GM18951 (cell line): ENCODE measurements around the gene OR8D1.
"Not testable (repeated sequence)": the region's sequence is repeated elsewhere in the genome, so short reads cannot be mapped to it uniquely, and the experiment has no call there.

ENCODE experiments used
- POLR2A ChIP-seq: IDR thresholded peaks from 4 replicates; pipeline ENCODE4 v1.6.1; 2011; ENCODE audit warnings: mild to moderate bottlenecking; ENCODE audit not compliant: insufficient read length, insufficient read depth; ENCODE audit errors: extremely low read depth
- in situ Hi-C: fragments of 300-500 bp; cut with MboI; formaldehyde crosslinking; loops from one replicate; pipeline ENCODE4 v1.12.0; 2022; ENCODE audit warnings: low sequenced_read_pairs, mixed read lengths, inconsistent platforms; ENCODE audit not compliant: unreplicated experiment

The OR8D1 gene

DNA sequence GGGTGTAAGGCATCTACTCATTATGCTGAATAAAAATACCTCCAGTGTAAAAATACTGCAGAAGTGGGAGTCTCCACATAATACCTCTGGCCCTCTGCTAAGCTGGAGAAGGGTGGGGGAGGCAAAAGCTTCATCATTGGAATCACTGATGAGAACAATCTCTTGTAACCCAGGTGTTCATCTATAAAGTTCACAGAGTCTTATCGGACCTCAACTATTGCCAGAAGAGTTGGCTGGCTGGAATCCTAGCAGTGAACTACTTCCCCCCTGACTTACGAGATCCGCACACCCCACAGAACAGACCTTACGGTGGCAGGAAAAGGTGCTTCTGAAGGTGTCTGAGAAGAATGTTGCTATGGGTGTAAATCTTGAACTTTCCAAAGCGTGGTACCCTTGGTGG lies 2.5 kb downstream of the OR8D1 start:
- in situ Hi-C loops = no loop called here

GRCh38 chr11:124310721-124311120 lies 3.0 kb downstream of the OR8D1 start:
- in situ Hi-C loops = no loop called here
- no peak for TF ChIP-seq POLR2A

More for the DNA sequence above, 2.5 kb downstream of the OR8D1 start:
- TF ChIP-seq POLR2A = no peak

DNA sequence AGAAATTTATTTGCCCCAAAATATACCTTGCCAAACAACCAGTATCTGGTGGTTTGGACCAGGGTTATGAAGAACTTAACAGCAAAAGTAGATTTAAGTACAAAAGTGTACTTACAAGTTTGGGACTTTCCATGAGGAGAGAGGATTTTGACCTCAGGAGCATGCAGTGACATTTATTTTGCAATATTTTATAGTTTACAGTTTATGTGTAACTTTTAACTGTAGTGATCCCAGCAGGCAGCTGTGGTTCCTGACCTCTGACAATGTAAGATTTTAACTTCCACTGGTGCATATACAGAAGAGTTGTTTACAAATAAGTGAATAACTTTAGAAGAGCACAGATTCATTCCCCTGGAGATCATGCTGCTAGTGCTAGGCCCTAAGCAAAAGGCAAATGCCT lies 6.7 kb downstream of the OR8D1 start:
- in situ Hi-C loops = no loop called here
- no peak for TF ChIP-seq POLR2A

- in situ Hi-C loops = no loop called here
- no peak for TF ChIP-seq POLR2A
Measured at GRCh38 chr11:124302347-124303125, 11.2 kb downstream of the OR8D1 start.

GRCh38 chr11:124301548-124301947 lies 12.2 kb downstream of the OR8D1 start:
- in situ Hi-C loops = no loop called here
- no peak for TF ChIP-seq POLR2A

GRCh38 chr11:124297921-124298320 lies 15.8 kb downstream of the OR8D1 start:
- TF ChIP-seq POLR2A = no peak
- in situ Hi-C loops = no loop called here

- in situ Hi-C loops = no loop called here
- no peak for TF ChIP-seq POLR2A
Measured at GRCh38 chr11:124296016-124296415, 17.7 kb downstream of the OR8D1 start.

DNA sequence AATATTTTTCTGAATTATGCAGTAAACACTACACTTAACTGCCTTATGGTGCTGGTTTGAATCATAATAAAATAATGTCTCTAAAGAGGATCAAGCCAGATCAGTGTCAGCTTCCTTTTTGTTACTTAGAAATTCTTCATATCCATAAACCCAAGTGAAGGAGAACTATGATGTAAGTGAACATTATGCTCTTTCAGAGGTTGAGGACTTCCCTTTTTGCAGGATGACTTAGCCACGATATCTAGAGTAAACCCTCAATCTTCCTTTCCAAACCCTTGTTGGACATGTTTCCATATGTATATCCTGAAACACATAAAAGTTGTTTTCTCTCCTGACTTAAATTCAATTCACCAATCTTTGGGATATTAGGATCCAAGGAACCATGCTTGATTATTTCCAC lies 19.1 kb downstream of the OR8D1 start:
- no peak for TF ChIP-seq POLR2A
- in situ Hi-C loops = no loop called here

DNA sequence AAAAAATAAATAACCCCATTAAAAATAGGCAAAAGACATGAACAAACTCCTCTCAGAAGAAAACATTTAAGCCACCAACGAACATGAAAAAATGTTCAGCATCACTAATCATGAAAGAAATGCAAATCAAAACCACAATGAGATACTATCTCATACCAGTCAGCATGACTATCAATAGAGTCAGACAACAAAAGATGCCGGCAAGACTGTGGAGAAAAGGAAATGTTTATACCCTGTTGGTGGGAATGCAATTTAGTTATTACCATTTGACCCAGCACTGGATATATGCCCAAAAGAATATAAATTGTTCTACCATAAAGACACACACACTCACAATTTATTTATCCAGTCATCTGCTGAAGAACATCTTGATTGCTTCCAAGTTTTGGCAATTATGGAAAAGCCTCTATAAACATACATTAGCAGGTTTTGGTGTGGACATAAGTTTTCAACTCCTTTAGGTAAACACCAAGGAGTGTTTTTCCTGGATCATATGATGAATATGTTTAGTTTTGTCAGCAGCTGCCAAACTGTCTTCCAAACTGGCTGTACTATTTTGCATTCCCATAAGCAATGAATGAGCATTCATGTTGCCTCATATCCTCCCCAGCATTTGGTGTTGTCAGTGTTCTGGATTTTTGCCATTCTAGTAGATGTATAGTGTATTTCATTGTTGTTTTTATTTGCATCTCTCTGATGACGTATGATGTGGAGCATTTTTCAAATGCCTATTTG lies 28.0 kb downstream of the OR8D1 start:
- in situ Hi-C loops = no loop called here
- TF ChIP-seq POLR2A = no peak

DNA sequence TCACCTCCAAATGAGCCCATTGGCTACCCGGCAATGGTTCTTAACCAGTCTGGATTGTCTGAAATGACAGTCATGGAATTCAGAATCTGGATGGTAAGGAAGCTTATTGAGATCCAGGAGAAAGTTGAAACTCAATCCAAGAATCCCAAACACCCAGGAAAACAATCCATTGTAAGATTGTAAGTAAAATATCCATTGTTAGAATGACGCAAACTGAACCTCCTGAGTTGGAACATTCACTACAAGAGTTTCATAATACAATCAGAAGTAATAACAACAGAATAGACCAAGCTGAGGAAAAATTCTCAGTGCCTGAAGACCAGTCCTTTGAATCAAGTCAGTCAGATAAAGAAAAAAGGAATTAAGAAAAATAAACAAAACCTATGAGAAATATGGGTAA lies 35.5 kb downstream of the OR8D1 start:
- in situ Hi-C loops = no loop called here
- TF ChIP-seq POLR2A = no peak

- TF ChIP-seq POLR2A = no peak
- in situ Hi-C loops = no loop called here
Measured at GRCh38 chr11:124277804-124278203, 35.9 kb downstream of the OR8D1 start.

- no peak for TF ChIP-seq POLR2A
- in situ Hi-C loops = no loop called here
Measured at GRCh38 chr11:124277207-124277606, 36.5 kb downstream of the OR8D1 start.

GRCh38 chr11:124276081-124276480 lies 37.7 kb downstream of the OR8D1 start:
- TF ChIP-seq POLR2A = no peak
- in situ Hi-C loops = no loop called here

GRCh38 chr11:124274000-124274399 lies 39.7 kb downstream of the OR8D1 start:
- TF ChIP-seq POLR2A = no peak
- in situ Hi-C loops = no loop called here

DNA sequence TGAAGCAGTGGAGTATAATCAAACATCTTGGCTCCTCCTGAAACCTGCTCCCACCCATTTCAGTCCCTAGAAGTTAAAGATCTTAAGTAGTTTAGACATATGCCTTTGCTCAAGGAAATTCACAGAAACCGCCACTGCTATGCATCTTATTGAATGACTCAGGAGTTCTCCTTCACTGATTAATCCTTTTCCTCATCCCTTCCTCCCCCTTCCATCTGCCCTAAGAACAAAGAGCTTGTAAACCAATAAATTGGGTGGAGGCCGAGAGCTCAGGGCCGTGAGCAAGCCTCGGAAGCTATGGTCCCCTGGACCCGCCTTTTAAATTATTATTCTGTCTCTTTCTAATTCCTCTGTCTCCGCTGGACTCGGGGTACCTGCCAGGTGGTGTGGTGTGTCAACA lies 42.9 kb downstream of the OR8D1 start:
- in situ Hi-C loops = not testable (repeated sequence)

DNA sequence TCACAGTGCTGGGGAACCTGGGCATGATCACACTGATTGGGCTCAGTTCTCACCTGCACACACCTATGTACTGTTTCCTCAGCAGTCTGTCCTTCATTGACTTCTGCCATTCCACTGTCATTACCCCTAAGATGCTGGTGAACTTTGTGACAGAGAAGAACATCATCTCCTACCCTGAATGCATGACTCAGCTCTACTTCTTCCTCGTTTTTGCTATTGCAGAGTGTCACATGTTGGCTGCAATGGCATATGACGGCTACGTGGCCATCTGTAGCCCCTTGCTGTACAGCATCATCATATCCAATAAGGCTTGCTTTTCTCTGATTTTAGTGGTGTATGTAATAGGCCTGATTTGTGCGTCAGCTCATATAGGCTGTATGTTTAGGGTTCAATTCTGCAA lies 48.7 kb downstream of the OR8D1 start:
- in situ Hi-C loops = not testable (repeated sequence)
